ENCODE measurements around the gene HES1.

Gene HES1

DNA sequence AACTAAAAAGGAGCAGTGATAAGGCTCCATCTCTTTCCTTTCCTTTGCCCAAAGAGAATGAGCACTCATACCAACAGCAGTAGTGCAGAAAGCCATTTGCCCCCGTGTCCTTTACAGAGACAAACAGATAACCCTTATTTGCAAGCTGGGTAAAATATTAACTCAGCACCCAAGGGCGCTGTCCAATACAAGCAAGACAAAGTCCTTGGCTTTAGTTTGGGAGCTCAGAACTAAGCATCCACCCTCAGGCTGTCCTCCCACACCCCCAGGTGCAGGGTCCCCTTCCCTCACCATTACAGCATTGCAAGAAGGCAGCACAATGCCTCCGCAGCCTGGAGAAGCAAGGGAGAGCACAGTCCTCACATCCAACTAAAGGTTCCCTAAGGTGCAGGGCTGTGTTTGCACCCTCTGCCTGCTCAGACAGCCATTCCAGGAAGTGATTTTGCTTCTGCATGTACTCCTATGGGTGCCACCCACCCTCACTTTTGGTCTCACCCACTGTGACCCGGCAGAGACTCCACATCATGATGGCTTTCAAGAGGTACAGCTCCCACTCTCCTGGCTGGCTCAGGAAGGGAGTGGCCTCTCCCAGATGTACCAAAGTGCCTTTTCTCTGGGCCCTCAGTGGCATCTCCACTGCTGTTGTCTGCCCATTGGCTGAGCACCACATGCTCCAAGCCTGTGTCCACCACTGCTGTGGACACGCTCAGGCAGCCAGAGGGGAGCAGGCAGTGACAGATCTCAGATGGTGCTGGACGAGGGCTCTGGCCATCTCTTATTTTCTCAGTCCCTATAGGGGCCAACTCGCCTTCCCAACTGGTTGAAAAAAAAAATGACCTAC, 34.1 kb upstream of the HES1 start:
- peaks cover 2% of the 10 kb centered on the region for H3K27me3 ChIP-seq (replicated peaks; ENCODE audit: control insufficient read depth, insufficient read depth, low read length, poor library complexity, severe bottlenecking)
- H3K9me3 ChIP-seq (ENCODE audit: control insufficient read depth, low read length) = no peaks in the 10 kb centered on the region
- no peak overlapping the region for H3K4me3 ChIP-seq (ENCODE audit: insufficient read depth, low read depth, low read length, poor library complexity, severe bottlenecking)
- H3K36me3 ChIP-seq (ENCODE audit: control insufficient read depth, insufficient read depth, low read length) = no peaks in the 10 kb centered on the region
- no peak overlapping the region for H3K27ac ChIP-seq (ENCODE audit: insufficient read depth, low read length, poor library complexity, severe bottlenecking)
- no peaks in the 10 kb centered on the region for H3K4me1 ChIP-seq (ENCODE audit: control insufficient read depth, insufficient read depth, low read length, poor library complexity, severe bottlenecking)
- no peak for DNase-seq

DNA sequence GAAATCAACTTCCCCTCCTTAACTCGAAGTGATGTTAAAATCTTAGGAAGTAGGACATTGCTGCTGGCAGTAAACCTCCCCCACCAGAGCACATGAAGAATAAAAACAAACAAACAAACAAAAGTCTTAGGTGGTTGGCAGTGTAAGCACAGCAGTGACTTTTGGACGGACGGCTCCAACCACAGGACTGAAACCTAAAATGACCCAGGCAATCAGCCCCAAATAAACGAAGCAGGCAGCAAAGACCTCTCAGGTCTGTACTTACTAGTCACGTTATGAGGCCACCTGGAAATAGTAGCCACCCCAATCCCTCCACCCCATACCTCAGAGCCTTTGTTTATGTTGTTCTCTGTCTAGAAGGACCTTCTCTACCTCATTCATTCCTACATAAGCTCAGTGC, 33.5 kb upstream of the HES1 start:
- Histone ChIP-seq H3K36me3 (ENCODE audit: control insufficient read depth, insufficient read depth, low read length) (no peaks in the 10 kb centered on the region), H3K4me3 (ENCODE audit: insufficient read depth, low read depth, low read length, poor library complexity, severe bottlenecking) (no peak overlapping the region)

DNA sequence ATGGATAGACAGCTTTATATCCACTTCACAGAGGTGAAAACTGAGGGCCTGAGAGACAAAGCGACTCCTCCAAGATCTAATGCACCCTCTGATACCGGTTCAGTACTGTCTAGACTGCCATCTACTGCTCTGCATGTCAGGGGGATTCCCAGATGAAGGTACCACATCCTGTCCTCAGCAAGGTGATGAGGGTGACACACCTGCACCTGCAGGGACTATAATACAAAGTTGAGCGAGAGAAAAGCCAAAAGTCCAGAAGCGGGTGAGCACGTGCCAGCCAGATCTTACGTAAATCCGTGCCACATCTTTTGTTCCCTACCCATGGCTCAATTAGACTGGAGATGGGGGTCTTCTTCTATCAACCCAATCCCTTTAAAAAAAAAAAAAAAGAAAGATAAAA, 32.4 kb upstream of the HES1 start:
- Histone ChIP-seq H3K4me3 (ENCODE audit: insufficient read depth, low read depth, low read length, poor library complexity, severe bottlenecking) (no peak overlapping the region), H3K27ac (ENCODE audit: insufficient read depth, low read length, poor library complexity, severe bottlenecking) (no peak overlapping the region), H3K4me1 (ENCODE audit: control insufficient read depth, insufficient read depth, low read length, poor library complexity, severe bottlenecking) (no peaks in the 10 kb centered on the region), H3K36me3 (ENCODE audit: control insufficient read depth, insufficient read depth, low read length) (no peaks in the 10 kb centered on the region), H3K27me3 (replicated peaks; ENCODE audit: control insufficient read depth, insufficient read depth, low read length, poor library complexity, severe bottlenecking) (peaks cover 3% of the 10 kb centered on the region), H3K9me3 (ENCODE audit: control insufficient read depth, low read length) (no peaks in the 10 kb centered on the region)
- peak in 2 of 3 donors; percentile 11 for DNase-seq

More for the DNA sequence above, 33.5 kb upstream of the HES1 start:
- Histone ChIP-seq H3K27ac (ENCODE audit: insufficient read depth, low read length, poor library complexity, severe bottlenecking) (no peak overlapping the region), H3K9me3 (ENCODE audit: control insufficient read depth, low read length) (no peaks in the 10 kb centered on the region), H3K27me3 (replicated peaks; ENCODE audit: control insufficient read depth, insufficient read depth, low read length, poor library complexity, severe bottlenecking) (peaks cover 3% of the 10 kb centered on the region), H3K4me1 (ENCODE audit: control insufficient read depth, insufficient read depth, low read length, poor library complexity, severe bottlenecking) (no peaks in the 10 kb centered on the region)
- DNase-seq = no peak

- Histone ChIP-seq H3K9me3 (ENCODE audit: control insufficient read depth, low read length) (no peaks in the 10 kb centered on the region), H3K4me1 (ENCODE audit: control insufficient read depth, insufficient read depth, low read length, poor library complexity, severe bottlenecking) (no peaks in the 10 kb centered on the region), H3K36me3 (ENCODE audit: control insufficient read depth, insufficient read depth, low read length) (no peaks in the 10 kb centered on the region), H3K4me3 (ENCODE audit: insufficient read depth, low read depth, low read length, poor library complexity, severe bottlenecking) (no peak overlapping the region), H3K27me3 (replicated peaks; ENCODE audit: control insufficient read depth, insufficient read depth, low read length, poor library complexity, severe bottlenecking) (peaks cover 3% of the 10 kb centered on the region), H3K27ac (ENCODE audit: insufficient read depth, low read length, poor library complexity, severe bottlenecking) (no peak overlapping the region)
- no peak for DNase-seq
Observed at GRCh38 chr3:194103983-194104751, 31.8 kb upstream of the HES1 start.

DNA sequence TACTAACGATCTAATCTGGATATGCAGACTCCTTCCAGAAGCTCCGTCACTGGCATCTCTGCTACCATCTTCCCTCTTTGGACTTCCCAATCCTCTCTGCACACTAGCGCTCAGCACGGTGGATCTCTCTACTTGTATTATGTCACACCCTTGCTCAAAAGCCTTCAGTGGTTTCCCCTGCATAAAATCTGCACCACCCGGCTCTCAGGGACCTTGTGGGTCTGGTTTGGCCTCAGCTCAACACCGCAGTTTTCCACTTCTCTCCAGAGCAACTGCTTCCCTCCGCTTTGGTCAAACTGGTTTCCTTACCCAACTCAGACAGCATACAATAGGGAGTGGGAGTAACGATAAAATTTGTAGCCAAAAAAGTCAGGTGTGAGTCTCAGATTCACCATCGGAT, 30.7 kb upstream of the HES1 start:
- Histone ChIP-seq H3K27me3 (replicated peaks; ENCODE audit: control insufficient read depth, insufficient read depth, low read length, poor library complexity, severe bottlenecking) (peaks cover 3% of the 10 kb centered on the region), H3K4me1 (ENCODE audit: control insufficient read depth, insufficient read depth, low read length, poor library complexity, severe bottlenecking) (no peaks in the 10 kb centered on the region), H3K9me3 (ENCODE audit: control insufficient read depth, low read length) (no peaks in the 10 kb centered on the region), H3K4me3 (ENCODE audit: insufficient read depth, low read depth, low read length, poor library complexity, severe bottlenecking) (no peak overlapping the region), H3K36me3 (ENCODE audit: control insufficient read depth, insufficient read depth, low read length) (no peaks in the 10 kb centered on the region), H3K27ac (ENCODE audit: insufficient read depth, low read length, poor library complexity, severe bottlenecking) (no peak overlapping the region)
- DNase-seq = no peak

- H3K4me3 ChIP-seq (ENCODE audit: insufficient read depth, low read depth, low read length, poor library complexity, severe bottlenecking) = no peak overlapping the region
- H3K36me3 ChIP-seq (ENCODE audit: control insufficient read depth, insufficient read depth, low read length) = no peaks in the 10 kb centered on the region
- H3K9me3 ChIP-seq (ENCODE audit: control insufficient read depth, low read length) = no peaks in the 10 kb centered on the region
- peaks cover 3% of the 10 kb centered on the region for H3K27me3 ChIP-seq (replicated peaks; ENCODE audit: control insufficient read depth, insufficient read depth, low read length, poor library complexity, severe bottlenecking)
- no peaks in the 10 kb centered on the region for H3K4me1 ChIP-seq (ENCODE audit: control insufficient read depth, insufficient read depth, low read length, poor library complexity, severe bottlenecking)
- no peak for DNase-seq
- H3K27ac ChIP-seq (ENCODE audit: insufficient read depth, low read length, poor library complexity, severe bottlenecking) = no peak overlapping the region
Observed at GRCh38 chr3:194107107-194107506, 28.8 kb upstream of the HES1 start.

GRCh38 chr3:194109192-194109863, 26.6 kb upstream of the HES1 start:
- Histone ChIP-seq H3K27me3 (replicated peaks; ENCODE audit: control insufficient read depth, insufficient read depth, low read length, poor library complexity, severe bottlenecking) (peaks cover 3% of the 10 kb centered on the region), H3K36me3 (ENCODE audit: control insufficient read depth, insufficient read depth, low read length) (no peaks in the 10 kb centered on the region), H3K27ac (ENCODE audit: insufficient read depth, low read length, poor library complexity, severe bottlenecking) (no peak overlapping the region), H3K4me3 (ENCODE audit: insufficient read depth, low read depth, low read length, poor library complexity, severe bottlenecking) (no peak overlapping the region), H3K9me3 (ENCODE audit: control insufficient read depth, low read length) (no peaks in the 10 kb centered on the region), H3K4me1 (ENCODE audit: control insufficient read depth, insufficient read depth, low read length, poor library complexity, severe bottlenecking) (no peaks in the 10 kb centered on the region)
- DNase-seq = no peak

DNA sequence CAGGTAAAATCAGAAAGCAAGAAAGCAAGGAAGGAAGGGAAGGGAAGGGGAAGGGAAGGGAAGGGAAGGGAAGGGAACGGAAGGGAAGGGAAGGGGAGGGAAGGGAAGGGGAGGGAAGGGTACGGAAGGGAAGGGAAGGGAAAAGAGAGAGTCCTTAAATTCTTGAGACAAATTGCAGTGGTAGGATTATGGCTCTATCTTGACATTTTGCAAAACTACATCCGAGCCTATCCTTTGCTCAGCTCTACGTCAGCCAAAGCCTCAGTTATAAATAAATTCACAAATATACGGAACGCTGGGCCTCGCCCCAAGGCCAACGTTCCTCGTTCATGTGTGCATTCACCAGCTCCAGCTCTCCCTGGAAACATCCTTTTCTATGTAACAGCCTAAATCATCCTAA, 25.5 kb upstream of the HES1 start:
- Histone ChIP-seq H3K4me3 (ENCODE audit: insufficient read depth, low read depth, low read length, poor library complexity, severe bottlenecking) (no peak overlapping the region), H3K27me3 (replicated peaks; ENCODE audit: control insufficient read depth, insufficient read depth, low read length, poor library complexity, severe bottlenecking) (peaks cover 3% of the 10 kb centered on the region), H3K36me3 (ENCODE audit: control insufficient read depth, insufficient read depth, low read length) (no peaks in the 10 kb centered on the region), H3K4me1 (ENCODE audit: control insufficient read depth, insufficient read depth, low read length, poor library complexity, severe bottlenecking) (no peaks in the 10 kb centered on the region), H3K27ac (ENCODE audit: insufficient read depth, low read length, poor library complexity, severe bottlenecking) (no peak overlapping the region), H3K9me3 (ENCODE audit: control insufficient read depth, low read length) (no peaks in the 10 kb centered on the region)
- no peak for DNase-seq

GRCh38 chr3:194111336-194111735, 24.6 kb upstream of the HES1 start:
- Histone ChIP-seq H3K27me3 (replicated peaks; ENCODE audit: control insufficient read depth, insufficient read depth, low read length, poor library complexity, severe bottlenecking) (peaks cover 3% of the 10 kb centered on the region), H3K4me3 (ENCODE audit: insufficient read depth, low read depth, low read length, poor library complexity, severe bottlenecking) (no peak overlapping the region), H3K36me3 (ENCODE audit: control insufficient read depth, insufficient read depth, low read length) (no peaks in the 10 kb centered on the region), H3K4me1 (ENCODE audit: control insufficient read depth, insufficient read depth, low read length, poor library complexity, severe bottlenecking) (no peaks in the 10 kb centered on the region), H3K9me3 (ENCODE audit: control insufficient read depth, low read length) (no peaks in the 10 kb centered on the region), H3K27ac (ENCODE audit: insufficient read depth, low read length, poor library complexity, severe bottlenecking) (no peak overlapping the region)
- DNase-seq = no peak

Data from effector memory CD4-positive, alpha-beta T cell (primary cell).